ENCODE measurements around the gene OCLN. TPM values are rescaled to one million over a fixed set of nuclear protein-coding genes. Genes with fewer than 3 reads are reported as not detected.

The OCLN gene
- total and polyA plus RNA-seq, 9 of the 15 experiments (the other 6 are each of a cell fraction or from before 2014, with no cell fraction given), result 0.05 to 0.29 (median 0.15) TPM

DNA sequence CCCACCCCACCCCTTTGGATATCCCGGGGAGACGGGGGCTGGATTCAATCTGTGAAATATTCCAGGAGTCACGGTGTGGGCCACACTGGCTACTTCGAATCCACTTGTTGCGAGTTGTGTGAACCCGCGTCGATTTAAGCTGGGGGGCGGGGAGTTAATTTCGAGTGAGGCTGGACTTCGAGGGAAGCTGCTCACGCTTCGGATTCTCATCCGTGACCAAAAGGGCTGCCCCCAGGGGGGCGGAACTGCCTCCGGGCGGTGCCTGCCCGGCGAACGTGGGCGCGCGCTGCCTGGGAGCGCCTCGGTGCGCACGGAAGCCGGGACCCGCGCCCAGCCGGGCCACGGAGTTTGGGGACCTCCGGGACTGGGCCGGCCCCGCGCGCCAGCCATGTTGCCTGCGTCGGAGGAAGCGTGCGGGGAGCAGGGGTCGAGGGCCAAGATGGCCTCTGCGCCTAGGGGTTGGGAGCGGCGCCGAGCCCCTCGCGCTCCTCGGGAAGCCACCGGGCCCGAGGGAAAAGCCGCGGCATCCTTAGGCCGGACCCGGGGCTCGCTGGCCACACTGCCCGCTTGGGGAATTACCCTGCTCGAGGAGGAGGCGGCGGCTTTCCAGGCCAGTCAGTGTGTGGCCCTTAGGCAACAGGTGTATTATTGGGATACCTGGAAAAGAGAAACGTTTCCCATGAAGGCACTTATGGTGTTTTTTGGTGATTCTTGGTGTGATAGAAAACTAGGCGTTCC, 975 bp downstream of the OCLN start:
- H3K9me3 ChIP-seq (replicated peaks; ENCODE audit: control insufficient read depth, insufficient read depth, low read depth, low read length), result no peaks in the 10 kb centered on the region
- POLR2A ChIA-PET, result interaction anchor here (0.5 kb wide), 1 partner anchor 55 kb away, joined by 3 read pairs; no protein-coding TSS in a partner anchor
- FAIRE-seq (no peak), DNase-seq (ENCODE audit: extremely low read depth in 1 of 4, low spot score in 3 of 4) (no peak), ATAC-seq (no peak)
- no peak overlapping the region for H3K4me3 ChIP-seq
- H3K36me3 ChIP-seq (ENCODE audit: control insufficient read depth, insufficient read depth, low read length), result no peaks in the 10 kb centered on the region
- no peaks in the 10 kb centered on the region for H3K79me2 ChIP-seq (ENCODE audit: control insufficient read depth, insufficient read depth, low read length)
- no peak overlapping the region for H3K9ac ChIP-seq (ENCODE audit: insufficient read depth in 1 of 2, low read depth in 2 of 2, low read length in 2 of 2)
- CTCF ChIA-PET (ENCODE audit: low intra/inter-chr PET ratio), result no interaction called here
- H3K9me1 ChIP-seq (ENCODE audit: control insufficient read depth, insufficient read depth, low read length), result no peaks in the 10 kb centered on the region
- no peak overlapping the region for H3K27ac ChIP-seq (ENCODE audit: extremely low read depth, low read depth, low read length)
- no TSS peak for BruUV-seq (replicated peaks)
- 31% methylated on average over 50 of the region's 62 CpGs for WGBS (ENCODE audit: insufficient coverage, low coverage, missing lambda C conversion rate)
- no peak overlapping the region for H2AFZ ChIP-seq (ENCODE audit: low read depth, low read length)
- no peak overlapping the region for H3K4me2 ChIP-seq (ENCODE audit: insufficient read depth, low read length)
- intact Hi-C loops (cut with micrococcal nuclease) (no loop called here), in situ Hi-C loops (cut with MboI) (no loop called here)
- peaks cover 0 to 19% of the 10 kb centered on the region in 2 experiments; a peak in 2 of 5 replicates for H3K4me1 ChIP-seq (replicated peaks in 1 of 2; ENCODE audit: control insufficient read depth in 2 of 2, insufficient read depth in 2 of 2, low read length in 2 of 2)
- peaks cover 39 to 51% of the 10 kb centered on the region in 2 experiments for H3K27me3 ChIP-seq (ENCODE audit: control insufficient read depth in 2 of 2, insufficient read depth in 2 of 2, low read length in 2 of 2)
- TF ChIP-seq TGIF2 (CRISPR knock-in tag; IDR thresholded peaks at IDR 0.05) (no peak), DDX20 (tag; IDR thresholded peaks at IDR 0.05; ENCODE audit: low read depth) (no peak), MCM5 (IDR thresholded peaks at IDR 0.05; ENCODE audit: low read depth) (no peak), RBFOX2 (IDR thresholded peaks at IDR 0.05; ENCODE audit: low read depth, low read length) (no peak), XRCC4 (IDR thresholded peaks at IDR 0.05; ENCODE audit: extremely low read depth, insufficient read depth, insufficient read length) (no peak), HMG20B (CRISPR knock-in tag; IDR thresholded peaks at IDR 0.05) (no peak), BRCA1 (IDR thresholded peaks at IDR 0.05) (no peak), BRCA1 (CRISPR knock-in tag; IDR thresholded peaks at IDR 0.05) (no peak), ZNF3 (CRISPR knock-in tag; IDR thresholded peaks at IDR 0.05) (no peak), ZNF431 (CRISPR knock-in tag; IDR thresholded peaks at IDR 0.05) (no peak), ARID1B (IDR thresholded peaks at IDR 0.05) (no peak), ZNF23 (CRISPR knock-in tag; IDR thresholded peaks at IDR 0.05) (no peak)
- H4K20me1 ChIP-seq (replicated peaks; ENCODE audit: control insufficient read depth, insufficient read depth, low read length), result no peaks in the 10 kb centered on the region

All from K562 (cell line).